LNCAP (cell line): Measurements from ENCODE around the gene GCSAM.

ENCODE experiments used
- CTCF ChIP-seq: fragments of 450-650 bp; IDR thresholded peaks from 2 replicates; pipeline ENCODE4 v1.5.1; 2017; ENCODE audit warnings: mild to moderate bottlenecking

Gene GCSAM

DNA sequence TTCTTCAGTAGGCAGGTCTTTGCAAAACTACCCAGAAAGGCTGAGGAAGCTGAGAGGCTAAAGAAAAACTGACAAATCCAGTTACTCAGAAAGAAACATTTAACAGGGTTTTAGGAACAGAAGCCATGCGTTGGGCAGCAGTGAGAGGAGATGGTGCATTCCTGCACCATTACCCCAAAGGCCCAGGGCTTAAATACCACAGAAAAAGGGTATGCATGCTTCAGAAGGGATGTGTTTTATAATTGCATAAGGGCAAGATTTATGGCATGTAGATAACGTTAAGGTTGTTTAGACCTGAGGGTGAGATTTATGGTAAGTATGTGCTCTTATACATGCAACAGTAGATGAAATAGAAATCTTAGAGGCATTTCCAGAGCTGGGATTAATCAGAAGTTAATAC lies 36.9 kb downstream of the GCSAM start:
- no peak for TF ChIP-seq CTCF

DNA sequence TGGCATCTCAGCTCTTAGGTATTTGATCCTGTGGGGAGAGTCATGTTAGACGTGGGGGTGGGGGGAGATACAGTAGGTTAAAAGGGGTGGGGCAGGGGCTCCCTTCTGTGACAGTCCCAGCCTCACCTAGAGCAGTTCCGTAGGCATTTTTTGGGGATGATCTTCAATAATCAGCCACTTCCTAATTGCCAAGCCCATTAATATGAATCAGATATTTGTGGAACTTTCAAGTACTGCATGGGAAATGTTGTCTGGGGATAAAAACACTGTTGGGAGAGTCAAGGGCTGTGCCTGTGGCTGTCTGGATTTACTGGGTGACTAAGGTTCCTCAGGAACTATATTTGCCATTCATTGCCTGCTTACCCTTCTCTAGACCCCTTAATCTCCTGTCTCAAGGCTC lies 37.3 kb downstream of the GCSAM start:
- no peak for TF ChIP-seq CTCF

GRCh38 chr3:112093180-112093522 lies 39.9 kb downstream of the GCSAM start:
- TF ChIP-seq CTCF, result no peak

GRCh38 chr3:112092496-112093179 lies 40.4 kb downstream of the GCSAM start:
- TF ChIP-seq CTCF, result no peak

DNA sequence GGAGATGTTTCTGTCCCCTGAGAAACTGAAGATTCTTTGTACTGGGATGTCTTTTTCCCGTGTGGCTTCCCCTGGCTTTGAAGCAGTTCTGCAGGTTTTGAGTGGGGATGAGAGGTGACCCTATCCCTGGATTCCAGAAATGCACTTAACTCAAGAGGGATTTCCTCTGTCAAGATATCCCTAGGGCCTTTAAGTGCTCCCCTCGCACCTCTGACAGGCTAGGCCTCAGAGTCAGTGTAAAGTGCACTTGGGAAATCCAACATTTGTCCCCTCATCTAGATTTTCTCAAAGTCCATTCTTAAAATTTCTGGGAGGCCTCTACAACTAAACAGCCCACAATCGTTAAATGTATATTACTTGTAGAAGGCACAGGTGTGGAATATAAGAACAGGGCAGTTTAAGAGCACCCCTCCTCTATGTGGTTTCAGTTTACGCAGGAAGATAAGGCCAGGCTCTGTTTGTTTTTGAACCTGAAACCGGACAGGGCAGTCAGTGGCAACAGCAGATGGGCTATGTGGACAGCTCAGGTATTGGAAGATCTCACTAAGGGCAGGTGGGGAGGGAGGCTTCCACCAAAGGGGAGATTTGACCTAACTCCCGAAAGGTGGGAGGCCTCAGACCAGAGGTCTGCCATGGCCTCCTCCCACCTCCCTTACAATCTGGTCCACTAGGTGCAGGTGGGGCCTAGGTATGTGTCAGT lies 42.0 kb downstream of the GCSAM start:
- no peak for TF ChIP-seq CTCF

DNA sequence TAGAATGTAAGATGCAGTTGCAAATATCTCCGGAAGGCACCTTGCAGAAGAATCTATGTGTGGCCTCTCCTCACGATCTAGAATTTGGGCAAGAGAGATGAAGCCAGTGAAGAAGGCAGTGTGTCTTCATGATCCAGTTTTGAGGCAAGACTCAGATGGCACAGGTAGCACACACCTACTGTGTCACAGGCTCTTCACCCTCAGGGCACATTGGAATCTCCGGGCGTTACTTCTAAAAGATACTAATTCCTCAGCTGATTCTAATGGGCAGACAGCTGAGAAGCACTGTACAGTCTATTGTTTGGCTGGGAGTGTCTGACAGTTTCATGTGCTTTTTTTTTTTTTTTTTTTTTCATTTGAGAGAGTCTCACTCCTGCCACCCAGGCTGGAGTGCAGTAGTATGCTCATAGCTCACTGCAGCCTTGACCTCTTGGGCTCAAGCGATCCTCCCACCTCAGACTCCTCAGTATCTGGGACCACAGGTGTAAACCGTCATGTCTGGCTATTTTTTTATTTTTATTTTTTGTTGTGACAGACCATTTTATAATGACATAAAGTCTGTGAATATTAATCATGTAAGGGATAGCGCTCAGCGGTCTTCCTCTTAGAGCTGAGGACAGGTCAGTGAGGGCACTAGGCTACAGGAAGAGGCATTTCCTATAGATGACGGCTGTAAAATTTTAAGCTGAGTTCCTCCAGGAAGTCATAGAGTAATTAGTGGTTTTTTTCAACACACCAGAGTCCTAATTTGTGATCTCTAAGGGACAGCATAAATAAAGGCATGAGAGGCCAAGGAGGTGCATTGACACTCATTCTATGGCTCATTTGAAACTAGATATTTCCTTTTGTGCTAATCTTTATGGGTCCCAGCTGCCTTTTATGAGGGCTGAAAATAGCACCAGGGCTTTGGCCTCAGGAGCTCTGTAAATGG lies 42.8 kb downstream of the GCSAM start:
- no peak for TF ChIP-seq CTCF

DNA sequence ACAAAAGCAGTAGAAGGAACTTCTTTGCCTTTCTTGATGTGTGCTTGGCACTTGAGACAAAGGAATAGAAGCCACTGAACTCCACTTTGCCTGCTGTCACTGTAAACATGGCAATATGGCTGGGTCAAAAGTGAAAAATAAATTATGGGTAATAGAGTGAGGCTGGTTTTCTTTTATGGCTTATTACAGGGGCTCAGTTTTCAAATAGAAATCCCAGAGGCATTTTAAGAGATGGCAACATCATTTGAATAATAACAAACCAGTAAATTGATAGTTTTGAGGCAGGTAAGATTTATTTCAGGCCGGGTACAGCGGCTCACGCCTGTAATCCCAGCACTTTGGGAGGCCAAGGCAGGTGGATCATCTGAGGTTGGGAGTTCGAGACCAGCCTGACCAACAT lies 44.1 kb downstream of the GCSAM start:
- no peak for TF ChIP-seq CTCF
